ENCODE results near the gene SHPK. TPM values are rescaled to one million over a fixed set of nuclear protein-coding genes. Genes with fewer than 3 reads are reported as not detected.

Gene SHPK
- 10 to 100 TPM; 13.9 to 27.8 (median 19.0) TPM for total RNA-seq
- long read RNA-seq, donor 1, transcript SHPK-201 (7 exons, 3,838 nt) = major isoform, 13 of 19 reads
- long read RNA-seq, donor 1, partial matches to known transcripts = 3 of 19 reads
- long read RNA-seq, donor 1, other reads (novel, unspliced or antisense) = 3 of 19 reads
- long read RNA-seq, donor 2, transcript SHPK-201 (7 exons, 3,838 nt) = major isoform, 8 of 8 reads
- long read RNA-seq, donor 2, partial matches to known transcripts = 0 of 8 reads
- long read RNA-seq, donor 2, other reads (novel, unspliced or antisense) = 0 of 8 reads

- intact Hi-C loops (cut with DNase I, micrococcal nuclease) = no loop called here
- peak; percentile 96 for ATAC-seq
- TF ChIP-seq, protein P1, sequence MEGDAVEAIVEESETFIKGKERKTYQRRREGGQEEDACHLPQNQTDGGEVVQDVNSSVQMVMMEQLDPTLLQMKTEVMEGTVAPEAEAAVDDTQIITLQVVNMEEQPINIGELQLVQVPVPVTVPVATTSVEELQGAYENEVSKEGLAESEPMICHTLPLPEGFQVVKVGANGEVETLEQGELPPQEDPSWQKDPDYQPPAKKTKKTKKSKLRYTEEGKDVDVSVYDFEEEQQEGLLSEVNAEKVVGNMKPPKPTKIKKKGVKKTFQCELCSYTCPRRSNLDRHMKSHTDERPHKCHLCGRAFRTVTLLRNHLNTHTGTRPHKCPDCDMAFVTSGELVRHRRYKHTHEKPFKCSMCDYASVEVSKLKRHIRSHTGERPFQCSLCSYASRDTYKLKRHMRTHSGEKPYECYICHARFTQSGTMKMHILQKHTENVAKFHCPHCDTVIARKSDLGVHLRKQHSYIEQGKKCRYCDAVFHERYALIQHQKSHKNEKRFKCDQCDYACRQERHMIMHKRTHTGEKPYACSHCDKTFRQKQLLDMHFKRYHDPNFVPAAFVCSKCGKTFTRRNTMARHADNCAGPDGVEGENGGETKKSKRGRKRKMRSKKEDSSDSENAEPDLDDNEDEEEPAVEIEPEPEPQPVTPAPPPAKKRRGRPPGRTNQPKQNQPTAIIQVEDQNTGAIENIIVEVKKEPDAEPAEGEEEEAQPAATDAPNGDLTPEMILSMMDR (IDR thresholded peaks at IDR 0.05) = no peak
- Histone ChIP-seq H3K36me3 (ENCODE audit: low read depth) (no peaks in the 10 kb centered on the region), H3K4me1 (ENCODE audit: low read depth) (peaks cover 9% of the 10 kb centered on the region), H3K4me3 (peak within 1 kb of the TSS; percentile 72), H3K9me3 (no peaks in the 10 kb centered on the region)
- DNase-seq = peak; percentile 97 to 98 (median 97)
Observed at GRCh38 chr17:3636154-3636907, at the start of gene SHPK, which contains the start of gene CTNS. Gene SHPK (minus strand): TSS chr17:3636250. CDS start chr17:3636219, 31 bp downstream. Gene CTNS (plus strand): TSS chr17:3636760. CDS start chr17:3640207, 3,447 bp downstream.

- TF ChIP-seq, protein P1 (IDR thresholded peaks at IDR 0.05) = no peak
- Histone ChIP-seq H3K9me3 (no peaks in the 10 kb centered on the region), H3K4me3 (no peak overlapping the region), H3K36me3 (ENCODE audit: low read depth) (no peaks in the 10 kb centered on the region), H3K4me1 (ENCODE audit: low read depth) (no peaks in the 10 kb centered on the region)
- DNase-seq (no peak), ATAC-seq (no peak)
- intact Hi-C loops (cut with DNase I, micrococcal nuclease) = no loop called here
Observed at GRCh38 chr17:3685174-3685573, 49.1 kb upstream of the SHPK start.

DNA sequence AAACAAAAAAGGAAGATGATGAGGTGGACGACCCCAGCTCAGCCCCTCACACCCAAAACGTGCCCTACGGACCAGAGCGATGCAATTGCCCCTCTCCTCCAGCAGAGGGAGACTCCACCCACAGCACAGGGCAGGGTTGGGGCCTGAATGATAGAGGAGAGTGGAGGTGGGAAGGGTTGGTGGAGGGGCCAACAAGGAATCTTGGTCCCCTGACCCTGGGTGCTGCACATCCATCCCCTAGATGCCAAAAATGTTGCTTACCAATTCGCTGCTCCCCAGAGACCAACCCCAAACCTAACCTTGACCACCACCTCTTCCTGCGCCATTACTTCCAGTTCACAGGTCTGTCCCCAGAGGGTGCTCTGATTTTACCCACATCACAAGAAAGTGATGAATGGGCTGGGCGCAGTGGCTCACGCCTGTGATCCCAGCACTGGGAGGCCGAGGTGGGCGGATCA is 47.0 kb upstream of the SHPK start:
- peak; percentile 86 for ATAC-seq
- DNase-seq = peak in 1 of 3 donors; percentile 54
- Histone ChIP-seq H3K4me1 (ENCODE audit: low read depth) (no peaks in the 10 kb centered on the region), H3K36me3 (ENCODE audit: low read depth) (no peaks in the 10 kb centered on the region), H3K9me3 (no peaks in the 10 kb centered on the region), H3K4me3 (no peak overlapping the region)
- intact Hi-C loops (cut with DNase I, micrococcal nuclease) = no loop called here
- TF ChIP-seq, protein P1 (IDR thresholded peaks at IDR 0.05) = peak; percentile 81

- intact Hi-C loops (cut with DNase I, micrococcal nuclease) = no loop called here
- no peak for ATAC-seq
Observed at GRCh38 chr17:3682033-3682432, 46.0 kb upstream of the SHPK start.

GRCh38 chr17:3681565-3681964 is 45.5 kb upstream of the SHPK start:
- H3K36me3 ChIP-seq (ENCODE audit: low read depth) = no peaks in the 10 kb centered on the region
- H3K9me3 ChIP-seq = no peaks in the 10 kb centered on the region
- no peak overlapping the region for H3K4me3 ChIP-seq
- intact Hi-C loops (cut with DNase I, micrococcal nuclease) = no loop called here
- DNase-seq (no peak), ATAC-seq (no peak)
- H3K4me1 ChIP-seq (ENCODE audit: low read depth) = no peaks in the 10 kb centered on the region
- TF ChIP-seq, protein P1 (IDR thresholded peaks at IDR 0.05) = no peak

More at GRCh38 chr17:3682033-3682432, 46.0 kb upstream of the SHPK start:
- no peaks in the 10 kb centered on the region for H3K4me1 ChIP-seq (ENCODE audit: low read depth)
- TF ChIP-seq, protein P1 (IDR thresholded peaks at IDR 0.05) = no peak
- no peak for DNase-seq
- no peaks in the 10 kb centered on the region for H3K9me3 ChIP-seq
- no peaks in the 10 kb centered on the region for H3K36me3 ChIP-seq (ENCODE audit: low read depth)
- no peak overlapping the region for H3K4me3 ChIP-seq

Data from mucosa of descending colon (tissue), 3 donors.